GM23338 (cell line): ENCODE data around the gene CD63. TPM values are rescaled to one million over a fixed set of nuclear protein-coding genes. Genes with fewer than 3 reads are reported as not detected.

Experiments used
- ATAC-seq: fragments of 200-7000 bp; cut with Tn5 transposase; 3 replicates; pipeline ENCODE4 v1.9.1; 2020
- DNase-seq: peaks from one replicate; pipeline ENCODE4 v3.0.0-alpha.2; 2015; ENCODE audit warnings: low spot score
- H2AFZ ChIP-seq: fragments of 200-600 bp; sonication (generic); 2 replicates; pipeline ENCODE4 v1.8.0; 2016; ENCODE audit warnings: antibody characterized with exemption, mild to moderate bottlenecking, moderate library complexity
- H3F3A ChIP-seq: fragments of 200-600 bp; sonication (generic); replicated peaks from 2 replicates; pipeline ENCODE4 v1.8.0; 2017; ENCODE audit warnings: antibody characterized with exemption, mixed run types, low read depth
- H3K27ac ChIP-seq: fragments of 200-600 bp; sonication (generic); 2 replicates; pipeline ENCODE4 v1.6.1; 2016; ENCODE audit warnings: low read depth
- H3K27me3 ChIP-seq: fragments of 200-600 bp; sonication (generic); 2 replicates; pipeline ENCODE4 v1.8.0; 2016; ENCODE audit warnings: mild to moderate bottlenecking, mixed run types, moderate library complexity; ENCODE audit not compliant: insufficient read depth
- H3K36me3 ChIP-seq: fragments of 200-600 bp; sonication (generic); 2 replicates; pipeline ENCODE4 v1.8.0; 2016; ENCODE audit warnings: mild to moderate bottlenecking; ENCODE audit not compliant: insufficient read depth
- H3K4me1 ChIP-seq: fragments of 200-600 bp; sonication (generic); 2 replicates; pipeline ENCODE4 v1.8.0; 2016; ENCODE audit warnings: mild to moderate bottlenecking, moderate library complexity; ENCODE audit not compliant: insufficient read depth
- H3K4me2 ChIP-seq: fragments of 200-600 bp; sonication (generic); 2 replicates; pipeline ENCODE4 v1.7.1; 2017; ENCODE audit warnings: mixed run types
- H3K4me3 ChIP-seq: fragments of 200-600 bp; sonication (generic); 2 replicates; pipeline ENCODE4 v1.6.1; 2016; ENCODE audit warnings: mixed run types
- H3K79me2 ChIP-seq: fragments of 200-600 bp; sonication (generic); replicated peaks from 2 replicates; pipeline ENCODE4 v1.8.0; 2017; ENCODE audit warnings: mild to moderate bottlenecking; ENCODE audit not compliant: insufficient read depth
- H3K9me2 ChIP-seq: fragments of 200-600 bp; sonication (generic); 2 replicates; pipeline ENCODE4 v1.8.0; 2017; ENCODE audit not compliant: insufficient read depth
- H4K20me1 ChIP-seq: fragments of 200-600 bp; sonication (generic); replicated peaks from 2 replicates; pipeline ENCODE4 v1.8.0; 2017; ENCODE audit warnings: mild to moderate bottlenecking; ENCODE audit not compliant: insufficient read depth
- H3K27ac Mint-ChIP-seq: 2 replicates; pipeline ENCODE4 v1.8.0; 2020; ENCODE audit warnings: inconsistent platforms, mild to moderate bottlenecking, moderate library complexity, mixed read lengths
- H3K27me3 Mint-ChIP-seq: 3 replicates; pipeline ENCODE4 v1.8.0; 2022; ENCODE audit warnings: low read depth, mild to moderate bottlenecking, moderate library complexity, mixed read lengths, inconsistent platforms; ENCODE audit not compliant: insufficient read depth, poor library complexity
- H3K36me3 Mint-ChIP-seq: 3 replicates; pipeline ENCODE4 v1.8.0; 2021; ENCODE audit warnings: low read depth, mild to moderate bottlenecking, inconsistent platforms, moderate library complexity, mixed read lengths
- H3K4me1 Mint-ChIP-seq: 3 replicates; pipeline ENCODE4 v1.8.0; 2020; ENCODE audit warnings: mild to moderate bottlenecking, inconsistent platforms, mixed read lengths
- H3K4me3 Mint-ChIP-seq: 3 replicates; pipeline ENCODE4 v1.8.0; 2021; ENCODE audit warnings: moderate library complexity, mild to moderate bottlenecking, inconsistent platforms, mixed read lengths
- H3K9me3 Mint-ChIP-seq: 3 replicates; pipeline ENCODE4 v1.8.0; 2020; ENCODE audit warnings: moderate library complexity, mild to moderate bottlenecking, inconsistent platforms, mixed read lengths
- CREB1 ChIP-seq: fragments of 250-450 bp; sonication (Bioruptor Pico); IDR thresholded peaks from 2 replicates; pipeline ENCODE4 v1.5.0; 2020; ENCODE audit warnings: low read depth, mild to moderate bottlenecking, moderate library complexity
- EZH2 ChIP-seq: fragments of 200-600 bp; sonication (generic); IDR thresholded peaks from one replicate; pipeline ENCODE4 v1.8.0; 2017; ENCODE audit warnings: antibody characterized with exemption, mild to moderate bottlenecking, low read depth; ENCODE audit not compliant: unreplicated experiment
- EZH2phosphoT487 ChIP-seq: fragments of 200-600 bp; sonication (generic); IDR thresholded peaks from one replicate; pipeline ENCODE4 v1.8.1; 2018; ENCODE audit warnings: antibody characterized with exemption; ENCODE audit not compliant: unreplicated experiment
- JUNB ChIP-seq: IDR thresholded peaks from one replicate; pipeline ENCODE4 v1.6.1; 2016; ENCODE audit warnings: antibody characterized with exemption; ENCODE audit not compliant: unreplicated experiment
- NANOG ChIP-seq: IDR thresholded peaks from 2 replicates; pipeline ENCODE4 v1.6.1; 2016; ENCODE audit warnings: antibody characterized with exemption, borderline replicate concordance
- POLR2AphosphoS5 ChIP-seq: IDR thresholded peaks from 2 replicates; pipeline ENCODE4 v1.6.1; 2016; ENCODE audit warnings: antibody characterized with exemption, low read depth
- STAT1 ChIP-seq: IDR thresholded peaks from one replicate; pipeline ENCODE4 v1.6.1; 2016; ENCODE audit warnings: antibody characterized with exemption; ENCODE audit not compliant: unreplicated experiment
- ZNF114 ChIP-seq: fragments of 250-450 bp; sonication (Bioruptor Pico); IDR thresholded peaks from 2 replicates; pipeline ENCODE4 v1.5.0; 2020; ENCODE audit warnings: mild to moderate bottlenecking, moderate library complexity
- ZNF331 ChIP-seq: fragments of 250-450 bp; sonication (Bioruptor Pico); IDR thresholded peaks from 2 replicates; pipeline ENCODE4 v1.5.0; 2020; ENCODE audit warnings: low read depth, mild to moderate bottlenecking, moderate library complexity
- ZNF462 ChIP-seq: fragments of 250-450 bp; sonication (Bioruptor Pico); IDR thresholded peaks from 2 replicates; pipeline ENCODE4 v1.5.0; 2020; ENCODE audit warnings: mild to moderate bottlenecking, moderate library complexity
- polyA plus RNA-seq: library from polyadenylated mRNA; unstranded; fragments of >200 nt; fragmentation: Nextera tagmentation; extraction: Ambion mirVana; gene quantifications from 2 replicates; pipeline ENCODE4 v1.2.1, GENCODE V29; 2016
- total RNA-seq: library from RNA; depleted of rRNA; stranded (reverse); fragments of >200 nt; shearing (Covaris generic); gene quantifications from 2 replicates; pipeline ENCODE4 v1.2.3, GENCODE V29; 2014
- TF ChIP-seq, protein P1 (sequence below): IDR thresholded peaks from one replicate; pipeline ENCODE4 v1.6.1; 2018; ENCODE audit warnings: antibody characterized with exemption; ENCODE audit not compliant: unreplicated experiment
- TF ChIP-seq, protein P2 (sequence below): IDR thresholded peaks from 2 replicates; pipeline ENCODE4 v1.6.1; 2016; ENCODE audit warnings: antibody characterized with exemption
- TF ChIP-seq, protein P3 (sequence below), 2 experiments: fragments of 200-600 bp in 1 of 2; sonication (generic) in 1 of 2; conservative IDR thresholded peaks; 2 replicates each; pipeline versions ENCODE4 v1.5.1 to v1.6.1; 2016 to 2017; ENCODE audit warnings: antibody characterized with exemption in 2 of 2, low read depth in 2 of 2, mild to moderate bottlenecking in 2 of 2, moderate library complexity in 1 of 2

Gene CD63
- total and polyA plus RNA-seq, 2 experiments from 2014 or later: 294 to 685 TPM

GRCh38 chr12:55686366-55687010, 42.3 kb downstream of the CD63 start:
- Histone ChIP-seq H3K27me3 (no peaks in the 10 kb centered on the region), H3K9me2 (0 out of 2 replicates have a peak, but pooled peaks cover 2% of the 10 kb centered on the region), H3K79me2 (no peaks in the 10 kb centered on the region), H3K27ac (no peak overlapping the region), H2AFZ (no peak overlapping the region), H3K4me1 (0 out of 2 replicates have a peak, but pooled peaks cover 3% of the 10 kb centered on the region), H3K36me3 (no peaks in the 10 kb centered on the region; the same call in 1 of the 2 replicates), H3K4me2 (no peak overlapping the region), H4K20me1 (no peaks in the 10 kb centered on the region), H3K4me3 (no peak overlapping the region), H3F3A (no peaks in the 10 kb centered on the region)
- no peak for DNase-seq
- no peak for ATAC-seq
- H3K36me3 Mint-ChIP-seq: peaks cover 22% of the 10 kb centered on the region
- H3K4me3 Mint-ChIP-seq: no peak overlapping the region
- H3K27me3 Mint-ChIP-seq: peaks cover 23% of the 10 kb centered on the region
- no peak overlapping the region for H3K27ac Mint-ChIP-seq
- peaks cover 6% of the 10 kb centered on the region; the same call in 2 of the 3 replicates for H3K4me1 Mint-ChIP-seq
- TF ChIP-seq JUNB (no peak), EZH2phosphoT487 (no peak), ZNF462 (CRISPR knock-in tag) (no peak), NANOG (no peak), ZNF114 (no peak), EZH2 (no peak), ZNF331 (CRISPR knock-in tag) (no peak), POLR2AphosphoS5 (no peak), STAT1 (no peak), CREB1 (CRISPR knock-in tag) (no peak)
- TF ChIP-seq, protein P1, sequence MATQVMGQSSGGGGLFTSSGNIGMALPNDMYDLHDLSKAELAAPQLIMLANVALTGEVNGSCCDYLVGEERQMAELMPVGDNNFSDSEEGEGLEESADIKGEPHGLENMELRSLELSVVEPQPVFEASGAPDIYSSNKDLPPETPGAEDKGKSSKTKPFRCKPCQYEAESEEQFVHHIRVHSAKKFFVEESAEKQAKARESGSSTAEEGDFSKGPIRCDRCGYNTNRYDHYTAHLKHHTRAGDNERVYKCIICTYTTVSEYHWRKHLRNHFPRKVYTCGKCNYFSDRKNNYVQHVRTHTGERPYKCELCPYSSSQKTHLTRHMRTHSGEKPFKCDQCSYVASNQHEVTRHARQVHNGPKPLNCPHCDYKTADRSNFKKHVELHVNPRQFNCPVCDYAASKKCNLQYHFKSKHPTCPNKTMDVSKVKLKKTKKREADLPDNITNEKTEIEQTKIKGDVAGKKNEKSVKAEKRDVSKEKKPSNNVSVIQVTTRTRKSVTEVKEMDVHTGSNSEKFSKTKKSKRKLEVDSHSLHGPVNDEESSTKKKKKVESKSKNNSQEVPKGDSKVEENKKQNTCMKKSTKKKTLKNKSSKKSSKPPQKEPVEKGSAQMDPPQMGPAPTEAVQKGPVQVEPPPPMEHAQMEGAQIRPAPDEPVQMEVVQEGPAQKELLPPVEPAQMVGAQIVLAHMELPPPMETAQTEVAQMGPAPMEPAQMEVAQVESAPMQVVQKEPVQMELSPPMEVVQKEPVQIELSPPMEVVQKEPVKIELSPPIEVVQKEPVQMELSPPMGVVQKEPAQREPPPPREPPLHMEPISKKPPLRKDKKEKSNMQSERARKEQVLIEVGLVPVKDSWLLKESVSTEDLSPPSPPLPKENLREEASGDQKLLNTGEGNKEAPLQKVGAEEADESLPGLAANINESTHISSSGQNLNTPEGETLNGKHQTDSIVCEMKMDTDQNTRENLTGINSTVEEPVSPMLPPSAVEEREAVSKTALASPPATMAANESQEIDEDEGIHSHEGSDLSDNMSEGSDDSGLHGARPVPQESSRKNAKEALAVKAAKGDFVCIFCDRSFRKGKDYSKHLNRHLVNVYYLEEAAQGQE: no peak
- TF ChIP-seq, protein P2, sequence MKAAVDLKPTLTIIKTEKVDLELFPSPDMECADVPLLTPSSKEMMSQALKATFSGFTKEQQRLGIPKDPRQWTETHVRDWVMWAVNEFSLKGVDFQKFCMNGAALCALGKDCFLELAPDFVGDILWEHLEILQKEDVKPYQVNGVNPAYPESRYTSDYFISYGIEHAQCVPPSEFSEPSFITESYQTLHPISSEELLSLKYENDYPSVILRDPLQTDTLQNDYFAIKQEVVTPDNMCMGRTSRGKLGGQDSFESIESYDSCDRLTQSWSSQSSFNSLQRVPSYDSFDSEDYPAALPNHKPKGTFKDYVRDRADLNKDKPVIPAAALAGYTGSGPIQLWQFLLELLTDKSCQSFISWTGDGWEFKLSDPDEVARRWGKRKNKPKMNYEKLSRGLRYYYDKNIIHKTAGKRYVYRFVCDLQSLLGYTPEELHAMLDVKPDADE: no peak
- TF ChIP-seq, protein P3, sequence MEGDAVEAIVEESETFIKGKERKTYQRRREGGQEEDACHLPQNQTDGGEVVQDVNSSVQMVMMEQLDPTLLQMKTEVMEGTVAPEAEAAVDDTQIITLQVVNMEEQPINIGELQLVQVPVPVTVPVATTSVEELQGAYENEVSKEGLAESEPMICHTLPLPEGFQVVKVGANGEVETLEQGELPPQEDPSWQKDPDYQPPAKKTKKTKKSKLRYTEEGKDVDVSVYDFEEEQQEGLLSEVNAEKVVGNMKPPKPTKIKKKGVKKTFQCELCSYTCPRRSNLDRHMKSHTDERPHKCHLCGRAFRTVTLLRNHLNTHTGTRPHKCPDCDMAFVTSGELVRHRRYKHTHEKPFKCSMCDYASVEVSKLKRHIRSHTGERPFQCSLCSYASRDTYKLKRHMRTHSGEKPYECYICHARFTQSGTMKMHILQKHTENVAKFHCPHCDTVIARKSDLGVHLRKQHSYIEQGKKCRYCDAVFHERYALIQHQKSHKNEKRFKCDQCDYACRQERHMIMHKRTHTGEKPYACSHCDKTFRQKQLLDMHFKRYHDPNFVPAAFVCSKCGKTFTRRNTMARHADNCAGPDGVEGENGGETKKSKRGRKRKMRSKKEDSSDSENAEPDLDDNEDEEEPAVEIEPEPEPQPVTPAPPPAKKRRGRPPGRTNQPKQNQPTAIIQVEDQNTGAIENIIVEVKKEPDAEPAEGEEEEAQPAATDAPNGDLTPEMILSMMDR (conservative IDR thresholded peaks at IDR 0.05; ENCODE audit: low read depth in 2 of 2): no peak
- H3K9me3 Mint-ChIP-seq: no peaks in the 10 kb centered on the region
